DOHH2 (cell line): Measurements from ENCODE around the gene KRT74.

Source experiments
- H3F3A ChIP-seq: fragments of 200-600 bp; sonication (generic), shearing (Covaris generic); 2 replicates; pipeline ENCODE4 v1.6.0; 2016; ENCODE audit warnings: antibody characterized with exemption, mild to moderate bottlenecking; ENCODE audit not compliant: control insufficient read depth, insufficient read depth
- H3K27ac ChIP-seq: fragments of 200-600 bp; sonication (generic); 2 replicates; pipeline ENCODE4 v1.5.1; 2014; ENCODE audit warnings: low read depth, mild to moderate bottlenecking, low read length, moderate library complexity
- H3K27me3 ChIP-seq: fragments of 200-600 bp; sonication (generic); 2 replicates; pipeline ENCODE4 v1.6.1; 2014; ENCODE audit warnings: mild to moderate bottlenecking, low read length, mixed read lengths; ENCODE audit not compliant: control insufficient read depth
- H3K36me3 ChIP-seq: fragments of 200-600 bp; sonication (generic); 2 replicates; pipeline ENCODE4 v1.6.1; 2014; ENCODE audit warnings: mild to moderate bottlenecking, low read length, moderate library complexity, mixed read lengths; ENCODE audit not compliant: control insufficient read depth
- H3K4me1 ChIP-seq: fragments of 200-600 bp; sonication (generic); 2 replicates; pipeline ENCODE4 v1.6.1; 2014; ENCODE audit warnings: mild to moderate bottlenecking, low read length, mixed read lengths; ENCODE audit not compliant: control insufficient read depth
- H3K4me2 ChIP-seq: fragments of 200-600 bp; sonication (generic); 2 replicates; pipeline ENCODE4 v1.6.0; 2014; ENCODE audit warnings: mild to moderate bottlenecking, low read length, moderate library complexity
- H3K4me3 ChIP-seq: fragments of 200-600 bp; sonication (generic); 2 replicates; pipeline ENCODE4 v1.5.1; 2014; ENCODE audit warnings: mild to moderate bottlenecking, low read length, mixed read lengths
- H3K79me2 ChIP-seq: fragments of 200-600 bp; sonication (generic); 2 replicates; pipeline ENCODE4 v1.6.1; 2014; ENCODE audit warnings: mild to moderate bottlenecking, low read length, mixed read lengths; ENCODE audit not compliant: control insufficient read depth
- H3K9me2 ChIP-seq: fragments of 200-600 bp; sonication (generic); replicated peaks from 2 replicates; pipeline ENCODE4 v1.6.1; 2014; ENCODE audit warnings: mild to moderate bottlenecking, low read length, mixed read lengths; ENCODE audit not compliant: control insufficient read depth
- H3K9me3 ChIP-seq: fragments of 200-600 bp; sonication (generic); 2 replicates; pipeline ENCODE4 v1.6.1; 2014; ENCODE audit warnings: antibody characterized with exemption, low read length, mixed read lengths; ENCODE audit not compliant: control insufficient read depth, insufficient read depth
- H4K20me1 ChIP-seq: fragments of 200-600 bp; sonication (generic); 2 replicates; pipeline ENCODE4 v1.6.0; 2014; ENCODE audit warnings: low read depth, mild to moderate bottlenecking, antibody characterized with exemption, low read length, moderate library complexity; ENCODE audit not compliant: control insufficient read depth, insufficient read depth
- CTCF ChIP-seq: fragments of 200-600 bp; sonication (generic); IDR thresholded peaks from one replicate; pipeline ENCODE4 v1.5.1; 2014; ENCODE audit warnings: antibody characterized with exemption, mild to moderate bottlenecking, low read depth, low read length; ENCODE audit not compliant: poor library complexity, severe bottlenecking
- EZH2phosphoT487 ChIP-seq: fragments of 200-600 bp; sonication (generic); IDR thresholded peaks from 2 replicates; pipeline ENCODE4 v1.6.1; 2017; ENCODE audit warnings: borderline replicate concordance, mild to moderate bottlenecking, antibody characterized with exemption, low read length, moderate library complexity, mixed read lengths

The KRT74 gene

GRCh38 chr12:52606096-52606495 is 32.5 kb upstream of the KRT74 start:
- Histone ChIP-seq H3F3A (no peaks in the 10 kb centered on the region), H3K4me1 (no peaks in the 10 kb centered on the region), H3K4me3 (no peak overlapping the region), H4K20me1 (no peaks in the 10 kb centered on the region), H3K36me3 (no peaks in the 10 kb centered on the region), H3K9me2 (no peaks in the 10 kb centered on the region), H3K27me3 (peaks cover 4% of the 10 kb centered on the region), H3K79me2 (no peaks in the 10 kb centered on the region), H3K4me2 (no peak overlapping the region), H3K9me3 (no peaks in the 10 kb centered on the region), H3K27ac (no peak overlapping the region)
- TF ChIP-seq CTCF (no peak), EZH2phosphoT487 (no peak)

- Histone ChIP-seq H3K27me3 (peaks cover 4% of the 10 kb centered on the region), H3K4me1 (no peaks in the 10 kb centered on the region), H3K27ac (no peak overlapping the region), H3K9me3 (no peaks in the 10 kb centered on the region), H3K79me2 (no peaks in the 10 kb centered on the region), H3K36me3 (no peaks in the 10 kb centered on the region), H3K9me2 (no peaks in the 10 kb centered on the region), H4K20me1 (no peaks in the 10 kb centered on the region), H3K4me3 (no peak overlapping the region), H3K4me2 (no peak overlapping the region), H3F3A (no peaks in the 10 kb centered on the region)
- TF ChIP-seq CTCF (no peak), EZH2phosphoT487 (no peak)
Observed at GRCh38 chr12:52605542-52605941, 31.9 kb upstream of the KRT74 start.

- no peaks in the 10 kb centered on the region for H3K36me3 ChIP-seq
- no peak overlapping the region for H3K4me2 ChIP-seq
- no peaks in the 10 kb centered on the region for H3K9me3 ChIP-seq
- H3K27me3 ChIP-seq: peaks cover 4% of the 10 kb centered on the region; the same call in 1 of the 2 replicates
- H3K4me1 ChIP-seq: no peaks in the 10 kb centered on the region
- no peak overlapping the region for H3K4me3 ChIP-seq
- no peaks in the 10 kb centered on the region for H4K20me1 ChIP-seq
- no peaks in the 10 kb centered on the region for H3K9me2 ChIP-seq
- H3K79me2 ChIP-seq: no peaks in the 10 kb centered on the region
- H3F3A ChIP-seq: no peaks in the 10 kb centered on the region
- TF ChIP-seq CTCF (no peak), EZH2phosphoT487 (no peak)
- H3K27ac ChIP-seq: no peak overlapping the region
Observed at GRCh38 chr12:52604859-52605258, 31.2 kb upstream of the KRT74 start.

DNA sequence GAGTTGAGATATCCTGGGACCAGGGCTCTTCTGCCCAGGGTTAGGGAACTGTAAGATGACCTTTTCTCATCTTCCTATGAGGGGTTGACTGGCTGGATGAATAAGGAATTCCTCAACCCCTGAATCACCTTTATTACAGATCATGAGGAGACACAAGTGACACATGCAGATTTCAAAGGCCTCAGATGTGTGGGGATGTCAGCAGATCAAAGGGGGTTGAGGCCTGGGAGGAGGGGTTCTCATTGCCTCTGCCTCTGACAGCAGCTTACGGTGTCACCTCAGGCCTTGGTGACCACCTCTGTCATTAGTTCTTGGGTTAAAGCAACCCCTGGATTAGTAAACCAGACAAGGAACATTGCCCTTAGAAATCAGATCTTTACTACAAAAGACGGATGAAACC is 29.7 kb upstream of the KRT74 start:
- H3K36me3 ChIP-seq: no peaks in the 10 kb centered on the region
- H3K4me3 ChIP-seq: no peak overlapping the region
- TF ChIP-seq EZH2phosphoT487: no peak
- no peak for TF ChIP-seq CTCF
- no peaks in the 10 kb centered on the region for H4K20me1 ChIP-seq
- H3K27me3 ChIP-seq: peaks cover 12% of the 10 kb centered on the region
- no peak overlapping the region for H3K4me2 ChIP-seq
- no peaks in the 10 kb centered on the region for H3K9me3 ChIP-seq
- no peaks in the 10 kb centered on the region for H3K4me1 ChIP-seq
- no peaks in the 10 kb centered on the region for H3K79me2 ChIP-seq
- no peak overlapping the region for H3K27ac ChIP-seq
- H3F3A ChIP-seq: no peaks in the 10 kb centered on the region
- no peaks in the 10 kb centered on the region for H3K9me2 ChIP-seq
